Frontal cortex (tissue), 4 donors: ENCODE data around the gene QPRT. TPM values are rescaled to one million over a fixed set of nuclear protein-coding genes. Genes with fewer than 3 reads are reported as not detected.
"Not testable (repeated sequence)": the region's sequence is repeated elsewhere in the genome, so short reads cannot be mapped to it uniquely, and the experiment has no call there.

Experiments
- DNase-seq, 2 donors: peaks; one replicate each; pipeline ENCODE4 v3.0.0; 2012; ENCODE audit warnings: low spot score in 2 of 2
- FAIRE-seq: peaks from 2 replicates; lab custom pipeline; 2012; peaks lifted over from hg19 to GRCh38; lab: Jason Lieb, UNC
- total RNA-seq: library from RNA; depleted of rRNA; stranded (reverse); fragments of >200 nt; gene quantifications from one replicate; pipeline ENCODE4 v1.2.3, GENCODE V29; 2014
- donor health status: control.
- donor health status: control.
- donor health status: control.

QPRT gene
- 2.9 TPM for total RNA-seq

GRCh38 chr16:29678691-29679267 lies at the start of gene QPRT:
QPRT (plus strand) TSS chr16:29679180; CDS start chr16:29679198, 18 bp downstream.
- FAIRE-seq = no peak
- DNase-seq = peak in 1 of 2 donors; percentile 51

GRCh38 chr16:29629318-29629717 lies 49.7 kb upstream of the QPRT start:
- not testable (repeated sequence) for FAIRE-seq, DNase-seq

- DNase-seq, FAIRE-seq: not testable (repeated sequence)
Observed at GRCh38 chr16:29631658-29632057, 47.3 kb upstream of the QPRT start.

- not testable (repeated sequence) for FAIRE-seq
Observed at GRCh38 chr16:29635902-29636301, 43.1 kb upstream of the QPRT start.

GRCh38 chr16:29636368-29636767 lies 42.6 kb upstream of the QPRT start:
- not testable (repeated sequence) for FAIRE-seq, DNase-seq

More at GRCh38 chr16:29635902-29636301, 43.1 kb upstream of the QPRT start:
- not testable (repeated sequence) for DNase-seq

- DNase-seq, FAIRE-seq: not testable (repeated sequence)
Observed at GRCh38 chr16:29638751-29639150, 40.2 kb upstream of the QPRT start.

GRCh38 chr16:29641561-29641960 lies 37.4 kb upstream of the QPRT start:
- FAIRE-seq (no peak), DNase-seq (no peak)

- no peak for FAIRE-seq
- no peak for DNase-seq
Observed at GRCh38 chr16:29643596-29643995, 35.4 kb upstream of the QPRT start.

GRCh38 chr16:29644338-29644857 lies 34.6 kb upstream of the QPRT start:
- FAIRE-seq (no peak), DNase-seq (no peak)

GRCh38 chr16:29644973-29645693 lies 33.8 kb upstream of the QPRT start:
- DNase-seq (no peak), FAIRE-seq (no peak)

GRCh38 chr16:29645694-29646187 lies 33.2 kb upstream of the QPRT start:
- FAIRE-seq (no peak), DNase-seq (no peak)

- no peak for DNase-seq
- FAIRE-seq = no peak
Observed at GRCh38 chr16:29646947-29647346, 32.0 kb upstream of the QPRT start.

- DNase-seq (no peak), FAIRE-seq (no peak)
Observed at GRCh38 chr16:29649588-29650494, 29.1 kb upstream of the QPRT start.

GRCh38 chr16:29650771-29651170 lies 28.2 kb upstream of the QPRT start:
- DNase-seq (no peak), FAIRE-seq (no peak)

GRCh38 chr16:29651774-29652349 lies 27.1 kb upstream of the QPRT start:
- FAIRE-seq (no peak), DNase-seq (no peak)

- FAIRE-seq = no peak
Observed at GRCh38 chr16:29653471-29653870, 25.5 kb upstream of the QPRT start.

GRCh38 chr16:29653890-29654289 lies 25.1 kb upstream of the QPRT start:
- FAIRE-seq, DNase-seq: not testable (repeated sequence)

More at GRCh38 chr16:29653471-29653870, 25.5 kb upstream of the QPRT start:
- no peak for DNase-seq

GRCh38 chr16:29656688-29657523 lies 22.1 kb upstream of the QPRT start:
- no peak for FAIRE-seq
- no peak for DNase-seq

- DNase-seq (no peak), FAIRE-seq (no peak)
Observed at GRCh38 chr16:29658705-29659104, 20.3 kb upstream of the QPRT start.
